ENCODE data around the gene BRD2. TPM values are rescaled to one million over a fixed set of nuclear protein-coding genes. Genes with fewer than 3 reads are reported as not detected.

BRD2 gene
- total and polyA plus RNA-seq, 2 of the 4 experiments (the other 2 are of a cell fraction): 99.5 to 144 TPM

- no peak overlapping the region for H3K27ac ChIP-seq (ENCODE audit: insufficient read depth, low read length)
- H3K4me2 ChIP-seq (ENCODE audit: low read depth, low read length): no peak overlapping the region
- ChIA-PET POLR2A (ENCODE audit: unreplicated experiment) (no interaction called here), CTCF (no interaction called here)
- H3K4me1 ChIP-seq (ENCODE audit: control insufficient read depth, insufficient read depth, low read length): no peaks in the 10 kb centered on the region; the same call in 1 of the 2 replicates
- H2AK9ac ChIP-seq (replicated peaks; ENCODE audit: low read depth, low read length, poor library complexity): no peak overlapping the region
- H4K20me1 ChIP-seq (ENCODE audit: insufficient read depth, low read length): no peaks in the 10 kb centered on the region
- no peak overlapping the region for H3K18ac ChIP-seq (ENCODE audit: low read depth, low read length)
- no peak overlapping the region for H2BK15ac ChIP-seq (ENCODE audit: low read depth, low read length)
- ATAC-seq (ENCODE audit: low read depth): no peak
- no peak overlapping the region for H4K5ac ChIP-seq (ENCODE audit: low read depth, low read length)
- in situ Hi-C loops (cut with MboI; ENCODE audit: low sequenced_read_pairs) (no loop called here), dilution Hi-C loops (cut with HindIII; ENCODE audit: low sequenced_read_pairs, unreplicated experiment) (no loop called here), intact Hi-C loops (cut with micrococcal nuclease) (no loop called here)
- H3K23ac ChIP-seq (ENCODE audit: low read depth, low read length): no peak overlapping the region
- H3K79me1 ChIP-seq (ENCODE audit: low read depth in 1 of 2, low read length in 2 of 2): no peaks in the 10 kb centered on the region
- H3K27me3 ChIP-seq (ENCODE audit: control insufficient read depth, insufficient read depth, low read length): peaks cover 30% of the 10 kb centered on the region
- H3K36me3 ChIP-seq (ENCODE audit: control insufficient read depth, insufficient read depth, low read length): no peaks in the 10 kb centered on the region
- H3K4ac ChIP-seq (ENCODE audit: low read depth, low read length): no peak overlapping the region
- no peak for DNase-seq
- H2AFZ ChIP-seq (replicated peaks; ENCODE audit: low read length, poor library complexity): no peak overlapping the region
- TF ChIP-seq SMC3 (IDR thresholded peaks at IDR 0.05; ENCODE audit: low read depth, low read length) (no peak), RCOR1 (IDR thresholded peaks at IDR 0.05; ENCODE audit: insufficient replicate concordance, low read length) (no peak), MXI1 (IDR thresholded peaks at IDR 0.05; ENCODE audit: borderline replicate concordance, low read depth, low read length) (no peak), NFE2L2 (IDR thresholded peaks at IDR 0.05; ENCODE audit: low read depth, low read length) (no peak), POLR2A (IDR thresholded peaks at IDR 0.05; ENCODE audit: low read depth, low read length) (no peak), MAFK (IDR thresholded peaks at IDR 0.05; ENCODE audit: low read depth, low read length) (no peak), FOS (IDR thresholded peaks at IDR 0.05; ENCODE audit: low read depth, low read length) (no peak), CEBPB (IDR thresholded peaks at IDR 0.05; ENCODE audit: low read depth, low read length) (no peak)
- TF ChIP-seq, protein P1, sequence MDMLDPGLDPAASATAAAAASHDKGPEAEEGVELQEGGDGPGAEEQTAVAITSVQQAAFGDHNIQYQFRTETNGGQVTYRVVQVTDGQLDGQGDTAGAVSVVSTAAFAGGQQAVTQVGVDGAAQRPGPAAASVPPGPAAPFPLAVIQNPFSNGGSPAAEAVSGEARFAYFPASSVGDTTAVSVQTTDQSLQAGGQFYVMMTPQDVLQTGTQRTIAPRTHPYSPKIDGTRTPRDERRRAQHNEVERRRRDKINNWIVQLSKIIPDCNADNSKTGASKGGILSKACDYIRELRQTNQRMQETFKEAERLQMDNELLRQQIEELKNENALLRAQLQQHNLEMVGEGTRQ (IDR thresholded peaks at IDR 0.05; ENCODE audit: low read depth, low read length): no peak
- no peak overlapping the region for H4K91ac ChIP-seq (ENCODE audit: insufficient read depth, low read depth, low read length)
- no peak overlapping the region for H3K14ac ChIP-seq (replicated peaks; ENCODE audit: low read depth, low read length)
- no TSS peak for BruUV-seq (replicated peaks)
- H3K9me1 ChIP-seq (ENCODE audit: insufficient read depth, low read length): no peaks in the 10 kb centered on the region
- no peak overlapping the region for H2BK20ac ChIP-seq (ENCODE audit: low read depth, low read length)
- H3K56ac ChIP-seq (ENCODE audit: extremely low read depth, insufficient read depth, low read length): no peak overlapping the region
- no peak overlapping the region for H3K9ac ChIP-seq (ENCODE audit: low read depth, low read length)
- H4K8ac ChIP-seq (ENCODE audit: low read depth in 2 of 2, low read length in 2 of 2): no peak overlapping the region
- no peak overlapping the region for H2BK5ac ChIP-seq (ENCODE audit: low read depth, low read length, poor library complexity, severe bottlenecking)
- no peak overlapping the region for H3K4me3 ChIP-seq (ENCODE audit: insufficient read depth, low read depth, low read length)
- H2BK120ac ChIP-seq (ENCODE audit: low read depth, low read length): no peak overlapping the region
- WGBS, 2 experiments (ENCODE audit: extremely low coverage in 2 of 2, insufficient read length in 1 of 2): 100% methylated on average over 1 of the region's 11 CpGs; no CpG with 5 or more reads in 1 of the 2 experiments
- H3K9me3 ChIP-seq (ENCODE audit: control insufficient read depth, insufficient read depth, low read length): no peaks in the 10 kb centered on the region
- no peak overlapping the region for H2AK5ac ChIP-seq (ENCODE audit: low read depth, low read length)
Observed at GRCh38 chr6:33021917-33022316, 53.5 kb downstream of the BRD2 start.
